BJ (cell line): ENCODE data around the gene DUSP10. TPM values are rescaled to one million over a fixed set of nuclear protein-coding genes. Genes with fewer than 3 reads are reported as not detected.

Experiments
- CTCF ChIA-PET: fragments of 350-600 bp; formaldehyde crosslinking; extraction: SDS; loops from one replicate; lab custom pipeline; 2021; ENCODE audit warnings: antibody characterized with exemption, inconsistent platforms; lab: Yijun Ruan, JAX
- POLR2A ChIA-PET: fragments of 300-600 bp; sonication (Branson Sonifier 250); formaldehyde crosslinking; extraction: SDS; loops from one replicate; lab custom pipeline; 2021; ENCODE audit warnings: antibody characterized with exemption; lab: Charles Lee
- DNase-seq: peaks from one replicate; pipeline ENCODE4 v3.0.0-alpha.2; 2011; ENCODE audit warnings: low read depth
- H3K27me3 ChIP-seq: 2 replicates; pipeline ENCODE4 v1.6.0; 2011; ENCODE audit warnings: low read length; ENCODE audit not compliant: control insufficient read depth, insufficient read depth
- H3K36me3 ChIP-seq: 2 replicates; pipeline ENCODE4 v1.5.1; 2011; ENCODE audit warnings: low read length; ENCODE audit not compliant: control insufficient read depth, insufficient read depth
- H3K4me3 ChIP-seq: 2 replicates; pipeline ENCODE4 v1.5.1; 2011; ENCODE audit warnings: low read depth, mild to moderate bottlenecking, control low read depth, low read length
- CTCF ChIP-seq: IDR thresholded peaks from 2 replicates; pipeline ENCODE4 v1.5.1; 2011; ENCODE audit warnings: low read depth, mild to moderate bottlenecking, control low read depth, inconsistent platforms, low read length, moderate library complexity; ENCODE audit not compliant: insufficient read depth
- polyA plus RNA-seq: library from polyadenylated mRNA; depleted of rRNA; stranded (reverse); fragments of >200 nt; gene quantifications from 2 replicates; pipeline ENCODE4 v1.2.3, GENCODE V29; 2011

Gene DUSP10
- polyA plus RNA-seq, 1 experiment, result 16.1 TPM

GRCh38 chr1:221706876-221707582 lies 34.9 kb downstream of the DUSP10 start:
- no peaks in the 10 kb centered on the region for H3K27me3 ChIP-seq
- no peak for TF ChIP-seq CTCF
- DNase-seq, result no peak
- ChIA-PET POLR2A (no interaction called here), CTCF (interaction anchor here (1.7 kb wide), 1 partner anchor 9 kb away, joined by 7 read pairs; no protein-coding TSS in a partner anchor)
- peaks cover 7% of the 10 kb centered on the region for H3K36me3 ChIP-seq
- H3K4me3 ChIP-seq, result no peak overlapping the region

GRCh38 chr1:221706191-221706590 lies 35.7 kb downstream of the DUSP10 start:
- DNase-seq, result no peak
- CTCF ChIA-PET, result interaction anchor here (1.7 kb wide), 1 partner anchor 8 kb away, joined by 7 read pairs; no protein-coding TSS in a partner anchor
- POLR2A ChIA-PET, result interaction anchor here (0.6 kb wide), 1 partner anchor 172 kb away, joined by 3 read pairs; no protein-coding TSS in a partner anchor
- no peak for TF ChIP-seq CTCF
- Histone ChIP-seq H3K27me3 (no peaks in the 10 kb centered on the region), H3K36me3 (peaks cover 7% of the 10 kb centered on the region), H3K4me3 (no peak overlapping the region)

GRCh38 chr1:221704306-221704705 lies 37.6 kb downstream of the DUSP10 start:
- DNase-seq, result no peak
- no peak overlapping the region for H3K4me3 ChIP-seq
- no peak for TF ChIP-seq CTCF
- CTCF ChIA-PET, result no interaction called here
- POLR2A ChIA-PET, result interaction anchor here (0.6 to 0.7 kb wide), 2 partner anchors 15 to 30 kb away, joined by 3 to 19 read pairs; no protein-coding TSS in a partner anchor
- peaks cover 7% of the 10 kb centered on the region for H3K36me3 ChIP-seq
- no peaks in the 10 kb centered on the region for H3K27me3 ChIP-seq

- no peak for TF ChIP-seq CTCF
- ChIA-PET POLR2A (no interaction called here), CTCF (interaction anchor here (0.7 to 0.9 kb wide), 2 partner anchors 224 to 296 kb away, joined by 3 to 5 read pairs; no protein-coding TSS in a partner anchor)
Measured at GRCh38 chr1:221701570-221702186, 40.2 kb downstream of the DUSP10 start.

GRCh38 chr1:221700948-221701347 lies 40.9 kb downstream of the DUSP10 start:
- H3K4me3 ChIP-seq, result no peak overlapping the region
- no peaks in the 10 kb centered on the region for H3K27me3 ChIP-seq
- H3K36me3 ChIP-seq, result peaks cover 6% of the 10 kb centered on the region
- TF ChIP-seq CTCF, result no peak
- POLR2A ChIA-PET, result no interaction called here
- no peak for DNase-seq
- CTCF ChIA-PET, result interaction anchor here (0.7 to 1.4 kb wide), 3 partner anchors 23 to 295 kb away, joined by 3 to 5 read pairs (median 3); no protein-coding TSS in a partner anchor

More at GRCh38 chr1:221701570-221702186, 40.2 kb downstream of the DUSP10 start:
- Histone ChIP-seq H3K36me3 (peaks cover 7% of the 10 kb centered on the region), H3K27me3 (no peaks in the 10 kb centered on the region), H3K4me3 (no peak overlapping the region)
- no peak for DNase-seq
